Osteocyte (in vitro differentiated cells): ENCODE results near the gene ESRRG. TPM values are rescaled to one million over a fixed set of nuclear protein-coding genes. Genes with fewer than 3 reads are reported as not detected.
"Not testable (repeated sequence)": the region's sequence is repeated elsewhere in the genome, so short reads cannot be mapped to it uniquely, and the experiment has no call there.

ENCODE experiments used
- DNase-seq: peaks from one replicate; pipeline ENCODE4 v3.0.0; 2021; ENCODE audit warnings: mixed read lengths; ENCODE audit not compliant: unreplicated experiment; ENCODE audit errors: extremely low spot score
- H3K27ac Mint-ChIP-seq: one replicate; pipeline ENCODE4 v1.8.0; 2021; ENCODE audit warnings: mild to moderate bottlenecking, mixed read lengths; ENCODE audit not compliant: unreplicated experiment
- H3K27me3 Mint-ChIP-seq: one replicate; pipeline ENCODE4 v1.8.0; 2021; ENCODE audit warnings: mixed read lengths; ENCODE audit not compliant: unreplicated experiment
- H3K36me3 Mint-ChIP-seq: one replicate; pipeline ENCODE4 v1.8.0; 2021; ENCODE audit warnings: mixed read lengths; ENCODE audit not compliant: unreplicated experiment
- H3K4me1 Mint-ChIP-seq: one replicate; pipeline ENCODE4 v1.8.0; 2021; ENCODE audit warnings: mixed read lengths; ENCODE audit not compliant: unreplicated experiment
- H3K4me3 Mint-ChIP-seq: one replicate; pipeline ENCODE4 v1.8.0; 2021; ENCODE audit warnings: mild to moderate bottlenecking, moderate library complexity, mixed read lengths; ENCODE audit not compliant: unreplicated experiment
- H3K9me3 Mint-ChIP-seq: one replicate; pipeline ENCODE4 v1.8.0; 2021; ENCODE audit warnings: mixed read lengths; ENCODE audit not compliant: unreplicated experiment
- CTCF ChIP-seq: fragments of 200-600 bp; sonication (generic); IDR thresholded peaks from 2 replicates; pipeline ENCODE4 v1.5.0; 2021; ENCODE audit warnings: antibody characterized with exemption, mild to moderate bottlenecking, moderate library complexity
- total RNA-seq: library from RNA; stranded (reverse); gene quantifications from 2 replicates; pipeline ENCODE4 v1.2.1, GENCODE V29; 2021

ESRRG gene
- total RNA-seq, 1 donor from 2014 or later: not detected

DNA sequence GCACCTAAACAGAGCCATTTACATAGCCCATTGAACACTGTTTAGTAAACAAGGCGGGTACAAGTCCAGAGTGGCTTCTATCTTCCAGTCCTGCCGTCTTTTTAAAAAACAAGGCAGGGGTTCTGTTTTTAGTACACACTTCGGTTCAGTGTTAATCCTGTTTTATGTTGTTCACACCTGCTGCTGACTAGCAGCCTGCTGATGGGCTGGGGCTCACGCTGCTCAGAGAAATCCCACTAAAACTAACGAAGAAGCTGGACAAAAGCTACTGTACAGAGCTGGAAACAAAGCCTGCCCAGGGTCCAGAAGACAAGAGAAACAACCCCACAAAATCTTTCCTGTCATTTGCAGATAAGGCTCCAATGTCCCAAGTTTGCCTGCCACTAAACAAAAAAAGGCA is 13.2 kb downstream of the ESRRG start:
- no peak for DNase-seq
- no peaks in the 10 kb centered on the region for H3K36me3 Mint-ChIP-seq
- TF ChIP-seq CTCF: no peak
- H3K9me3 Mint-ChIP-seq: no peaks in the 10 kb centered on the region
- H3K27ac Mint-ChIP-seq: no peak overlapping the region
- no peak overlapping the region for H3K4me3 Mint-ChIP-seq
- H3K27me3 Mint-ChIP-seq: peaks cover 9% of the 10 kb centered on the region
- no peaks in the 10 kb centered on the region for H3K4me1 Mint-ChIP-seq

- Mint-ChIP-seq H3K36me3 (no peaks in the 10 kb centered on the region), H3K4me1 (no peaks in the 10 kb centered on the region), H3K27ac (no peak overlapping the region), H3K27me3 (peaks cover 2% of the 10 kb centered on the region), H3K4me3 (no peak overlapping the region), H3K9me3 (no peaks in the 10 kb centered on the region)
- no peak for DNase-seq
- no peak for TF ChIP-seq CTCF
These were observed 17.6 kb downstream of the ESRRG start for GRCh38 chr1:216705676-216706075.

GRCh38 chr1:216704065-216704464 is 19.2 kb downstream of the ESRRG start:
- H3K27ac Mint-ChIP-seq, H3K9me3 Mint-ChIP-seq, H3K4me3 Mint-ChIP-seq, H3K4me1 Mint-ChIP-seq, DNase-seq, H3K36me3 Mint-ChIP-seq, H3K27me3 Mint-ChIP-seq: not testable (repeated sequence)

GRCh38 chr1:216702170-216702569 is 21.1 kb downstream of the ESRRG start:
- no peak for DNase-seq
- H3K36me3 Mint-ChIP-seq: no peaks in the 10 kb centered on the region
- no peaks in the 10 kb centered on the region for H3K4me1 Mint-ChIP-seq
- H3K4me3 Mint-ChIP-seq: no peak overlapping the region
- peaks cover 7% of the 10 kb centered on the region for H3K27me3 Mint-ChIP-seq
- H3K27ac Mint-ChIP-seq: no peak overlapping the region
- TF ChIP-seq CTCF: no peak
- H3K9me3 Mint-ChIP-seq: no peaks in the 10 kb centered on the region

- Mint-ChIP-seq H3K36me3 (no peaks in the 10 kb centered on the region), H3K4me1 (no peaks in the 10 kb centered on the region), H3K27ac (no peak overlapping the region), H3K27me3 (peaks cover 6% of the 10 kb centered on the region), H3K9me3 (no peaks in the 10 kb centered on the region), H3K4me3 (no peak overlapping the region)
- TF ChIP-seq CTCF: no peak
- no peak for DNase-seq
These were observed 22.4 kb downstream of the ESRRG start for GRCh38 chr1:216700779-216701178.

GRCh38 chr1:216691710-216692109 is 31.5 kb downstream of the ESRRG start:
- no peak overlapping the region for H3K4me3 Mint-ChIP-seq
- DNase-seq: no peak
- no peak overlapping the region for H3K27ac Mint-ChIP-seq
- H3K9me3 Mint-ChIP-seq: no peaks in the 10 kb centered on the region
- H3K4me1 Mint-ChIP-seq: no peaks in the 10 kb centered on the region
- H3K36me3 Mint-ChIP-seq: no peaks in the 10 kb centered on the region
- peaks cover 11% of the 10 kb centered on the region for H3K27me3 Mint-ChIP-seq
- TF ChIP-seq CTCF: no peak
